Trophoblast cell (in vitro differentiated cells and primary cell): ENCODE results near the gene CCL22.
A peak's percentile ranks its signal among the peaks of the same experiment; 100 is the strongest.

Experiments used
- DNase-seq, 2 donors: peaks; one replicate each; pipeline ENCODE4 v3.0.0-alpha.2; 2016
- H2AFZ ChIP-seq: 2 replicates; pipeline ENCODE4 v1.6.1; 2013; ENCODE audit warnings: low read length, moderate library complexity, mild to moderate bottlenecking; ENCODE audit not compliant: insufficient read depth, poor library complexity
- H2AK5ac ChIP-seq: 2 replicates; pipeline ENCODE4 v1.6.1; 2013; ENCODE audit warnings: mild to moderate bottlenecking, low read length
- H2BK120ac ChIP-seq: 2 replicates; pipeline ENCODE4 v1.6.1; 2013; ENCODE audit warnings: low read length, mild to moderate bottlenecking, moderate library complexity; ENCODE audit not compliant: insufficient read depth, poor library complexity
- H2BK12ac ChIP-seq: 2 replicates; pipeline ENCODE4 v1.6.1; 2013; ENCODE audit warnings: mild to moderate bottlenecking, low read length, moderate library complexity
- H2BK5ac ChIP-seq: 2 replicates; pipeline ENCODE4 v1.6.1; 2013; ENCODE audit warnings: low read length, low read depth, moderate library complexity, mild to moderate bottlenecking; ENCODE audit not compliant: poor library complexity
- H3K14ac ChIP-seq: 2 replicates; pipeline ENCODE4 v1.6.1; 2013; ENCODE audit warnings: mild to moderate bottlenecking, low read length
- H3K18ac ChIP-seq: 2 replicates; pipeline ENCODE4 v1.6.1; 2013; ENCODE audit warnings: mild to moderate bottlenecking, low read length
- H3K23ac ChIP-seq: 2 replicates; pipeline ENCODE4 v1.6.1; 2013; ENCODE audit warnings: low read length
- H3K27ac ChIP-seq: 2 replicates; pipeline ENCODE4 v1.5.1; 2013; ENCODE audit warnings: low read depth, mild to moderate bottlenecking, inconsistent platforms, low read length, moderate library complexity
- H3K27me3 ChIP-seq: 2 replicates; pipeline ENCODE4 v1.6.1; 2013; ENCODE audit warnings: inconsistent platforms, mild to moderate bottlenecking, low read length, moderate library complexity; ENCODE audit not compliant: insufficient read depth
- H3K36me3 ChIP-seq, 2 experiments: 1 replicate in 1 of 2; 2 replicates in 1 of 2; pipeline ENCODE4 v1.6.1; 2013; ENCODE audit warnings: low read length in 2 of 2, mild to moderate bottlenecking in 2 of 2, moderate library complexity in 1 of 2; ENCODE audit not compliant: insufficient read depth in 2 of 2, control insufficient read depth in 1 of 2
- H3K4ac ChIP-seq: 2 replicates; pipeline ENCODE4 v1.6.1; 2013; ENCODE audit warnings: low read depth, mild to moderate bottlenecking, low read length, moderate library complexity
- H3K4me1 ChIP-seq, 2 experiments: 1 replicate in 1 of 2; 2 replicates in 1 of 2; pipeline ENCODE4 v1.6.1; 2013; ENCODE audit warnings: low read length in 2 of 2, mild to moderate bottlenecking in 2 of 2, moderate library complexity in 1 of 2; ENCODE audit not compliant: insufficient read depth in 2 of 2, control insufficient read depth in 1 of 2
- H3K4me2 ChIP-seq: 2 replicates; pipeline ENCODE4 v1.6.1; 2013; ENCODE audit warnings: inconsistent platforms, mild to moderate bottlenecking, low read length, moderate library complexity
- H3K4me3 ChIP-seq: 2 replicates; pipeline ENCODE4 v1.5.1; 2013; ENCODE audit warnings: mild to moderate bottlenecking, low read depth, low read length, inconsistent platforms
- H3K79me1 ChIP-seq: one replicate; pipeline ENCODE4 v1.6.1; 2013; ENCODE audit warnings: low read length
- H3K79me2 ChIP-seq: 2 replicates; pipeline ENCODE4 v1.6.1; 2013; ENCODE audit warnings: low read length, mild to moderate bottlenecking; ENCODE audit not compliant: control insufficient read depth, insufficient read depth, poor library complexity
- H3K9ac ChIP-seq: 2 replicates; pipeline ENCODE4 v1.6.1; 2013; ENCODE audit warnings: mild to moderate bottlenecking, low read length
- H3K9me3 ChIP-seq: 2 replicates; pipeline ENCODE4 v1.6.1; 2013; ENCODE audit warnings: low read depth, mild to moderate bottlenecking, control low read depth, inconsistent platforms, low read length; ENCODE audit not compliant: insufficient read depth
- H4K12ac ChIP-seq: 2 replicates; pipeline ENCODE4 v1.6.1; 2013; ENCODE audit warnings: low read depth, mild to moderate bottlenecking, low read length, moderate library complexity
- H4K8ac ChIP-seq: 2 replicates; pipeline ENCODE4 v1.6.1; 2013; ENCODE audit warnings: low read depth, mild to moderate bottlenecking, low read length, moderate library complexity
- H4K91ac ChIP-seq: one replicate; pipeline ENCODE4 v1.6.1; 2013; ENCODE audit warnings: low read depth, mild to moderate bottlenecking, low read length, moderate library complexity
- WGBS: extraction: QIAGEN DNeasy Blood & Tissue Kit; methylation state at CpG from one replicate; pipeline ENCODE4 v1.1.7; 2013; ENCODE audit warnings: missing lambda C conversion rate; ENCODE audit not compliant: insufficient read length, insufficient coverage; ENCODE audit errors: extremely low coverage; 5-methylcytosine and 5-hydroxymethylcytosine counted together

CCL22 gene

DNA sequence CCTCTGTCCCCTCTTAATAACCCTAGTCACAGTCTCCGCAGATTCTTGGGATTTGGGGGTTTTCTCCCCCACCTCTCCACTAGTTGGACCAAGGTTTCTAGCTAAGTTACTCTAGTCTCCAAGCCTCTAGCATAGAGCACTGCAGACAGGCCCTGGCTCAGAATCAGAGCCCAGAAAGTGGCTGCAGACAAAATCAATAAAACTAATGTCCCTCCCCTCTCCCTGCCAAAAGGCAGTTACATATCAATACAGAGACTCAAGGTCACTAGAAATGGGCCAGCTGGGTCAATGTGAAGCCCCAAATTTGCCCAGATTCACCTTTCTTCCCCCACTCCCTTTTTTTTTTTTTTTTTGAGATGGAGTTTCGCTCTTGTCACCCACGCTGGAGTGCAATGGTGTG, 5.6 kb downstream of the CCL22 start:
- Histone ChIP-seq H2BK12ac (no peak overlapping the region), H3K14ac (no peak overlapping the region), H3K4ac (no peak overlapping the region), H3K4me2 (no peak overlapping the region), H3K4me1 (no peaks in the 10 kb centered on the region), H2AK5ac (no peak overlapping the region), H4K12ac (no peak overlapping the region), H3K27ac (no peak overlapping the region), H2AFZ (no peak overlapping the region), H3K9me3 (peaks cover 3% of the 10 kb centered on the region), H3K79me1 (no peaks in the 10 kb centered on the region), H2BK5ac (no peak overlapping the region), H4K8ac (no peak overlapping the region), H3K23ac (no peak overlapping the region), H3K18ac (no peak overlapping the region), H3K9ac (no peak overlapping the region), H3K27me3 (no peaks in the 10 kb centered on the region), H2BK120ac (no peak overlapping the region), H3K79me2 (no peaks in the 10 kb centered on the region), H4K91ac (no peak overlapping the region), H3K4me3 (no peak overlapping the region), H3K36me3 (no peaks in the 10 kb centered on the region)
- no peak for DNase-seq
- no CpG with 5 or more reads among the region's 3 CpGs for WGBS

DNA sequence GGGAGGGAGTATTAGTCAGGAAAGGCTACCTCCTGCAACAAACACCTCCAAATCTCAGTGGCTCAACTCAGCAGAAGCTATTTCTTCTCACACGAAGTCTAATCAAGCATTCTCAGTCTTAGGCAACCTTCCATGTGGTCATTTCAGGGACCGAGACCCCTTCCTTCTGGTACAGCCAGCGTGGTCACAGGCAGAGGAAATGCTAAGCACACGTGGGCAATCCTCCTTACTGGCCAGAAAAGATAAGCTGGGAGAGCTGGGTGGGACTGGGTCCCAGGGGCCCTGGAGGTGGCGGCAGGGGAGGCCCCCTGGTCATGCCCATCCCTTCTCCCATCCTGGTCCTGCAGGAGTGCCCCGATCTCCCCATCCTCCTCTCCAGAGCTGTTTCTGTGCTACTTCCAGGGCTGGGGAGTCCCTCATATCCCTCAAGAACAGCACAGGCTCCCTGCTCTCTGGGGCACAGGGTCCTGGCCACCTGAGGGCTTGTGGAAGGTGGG, 8.0 kb downstream of the CCL22 start:
- H2BK12ac ChIP-seq = no peak overlapping the region
- H3K4me1 ChIP-seq = no peaks in the 10 kb centered on the region
- no peak overlapping the region for H2BK5ac ChIP-seq
- H3K4ac ChIP-seq = no peak overlapping the region
- H3K4me2 ChIP-seq = no peak overlapping the region
- H3K79me2 ChIP-seq = no peaks in the 10 kb centered on the region
- H2AFZ ChIP-seq = no peak overlapping the region
- H2BK120ac ChIP-seq = no peak overlapping the region
- WGBS = no CpG with 5 or more reads among the region's 6 CpGs
- H3K23ac ChIP-seq = no peak overlapping the region
- H4K8ac ChIP-seq = no peak overlapping the region
- H4K91ac ChIP-seq = no peak overlapping the region
- no peak overlapping the region for H3K18ac ChIP-seq
- H3K4me3 ChIP-seq = no peak overlapping the region
- no peaks in the 10 kb centered on the region for H3K9me3 ChIP-seq
- no peak overlapping the region for H3K9ac ChIP-seq
- no peak overlapping the region for H2AK5ac ChIP-seq
- no peak overlapping the region for H3K27ac ChIP-seq
- H3K36me3 ChIP-seq = no peaks in the 10 kb centered on the region
- no peaks in the 10 kb centered on the region for H3K27me3 ChIP-seq
- DNase-seq = no peak
- H3K79me1 ChIP-seq = no peaks in the 10 kb centered on the region
- H4K12ac ChIP-seq = no peak overlapping the region
- H3K14ac ChIP-seq = no peak overlapping the region

DNA sequence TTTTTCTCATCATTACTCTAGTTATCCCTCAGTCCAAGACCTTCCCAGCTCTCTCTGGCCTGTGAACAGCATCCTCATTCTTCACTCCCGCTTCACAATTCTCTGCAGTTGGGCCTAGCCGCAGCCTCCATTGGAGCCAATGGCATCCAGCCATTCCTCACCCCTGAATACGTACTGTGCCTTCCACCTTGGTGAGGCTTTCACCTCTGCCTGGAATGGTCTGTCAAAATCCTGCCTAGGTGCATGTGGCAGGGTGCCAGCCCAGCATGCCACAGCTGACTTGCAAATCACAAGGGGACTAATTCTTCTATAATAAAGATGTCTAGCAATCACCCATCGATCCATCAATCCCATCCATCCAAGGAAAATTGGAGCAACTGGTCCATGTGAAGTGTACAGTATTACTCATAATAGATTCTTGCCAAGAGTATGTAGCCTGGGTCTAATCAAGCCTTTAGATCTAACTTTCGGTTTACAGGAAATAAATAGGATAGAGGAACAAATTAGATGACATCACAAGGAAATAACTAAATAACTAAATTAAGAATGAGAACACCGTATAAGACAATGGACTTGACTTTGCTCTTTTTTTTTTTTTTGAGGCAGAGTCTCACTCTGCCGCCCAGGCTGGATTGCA, 8.7 kb downstream of the CCL22 start:
- no CpG with 5 or more reads among the region's 7 CpGs for WGBS
- Histone ChIP-seq H3K9ac (no peak overlapping the region), H2BK120ac (no peak overlapping the region), H4K12ac (no peak overlapping the region), H3K4me1 (peaks cover 4% of the 10 kb centered on the region in 2 experiments), H4K91ac (no peak overlapping the region), H3K23ac (no peak overlapping the region), H3K79me1 (peaks cover 2% of the 10 kb centered on the region), H2AK5ac (no peak overlapping the region), H3K9me3 (no peaks in the 10 kb centered on the region), H4K8ac (no peak overlapping the region), H3K4me2 (no peak overlapping the region), H2BK12ac (no peak overlapping the region), H3K27me3 (no peaks in the 10 kb centered on the region), H3K18ac (no peak overlapping the region), H3K4ac (no peak overlapping the region), H3K4me3 (no peak overlapping the region), H3K14ac (no peak overlapping the region), H3K36me3 (no peaks in the 10 kb centered on the region), H2AFZ (no peak overlapping the region), H3K79me2 (no peaks in the 10 kb centered on the region), H3K27ac (no peak overlapping the region), H2BK5ac (no peak overlapping the region)
- no peak for DNase-seq

DNA sequence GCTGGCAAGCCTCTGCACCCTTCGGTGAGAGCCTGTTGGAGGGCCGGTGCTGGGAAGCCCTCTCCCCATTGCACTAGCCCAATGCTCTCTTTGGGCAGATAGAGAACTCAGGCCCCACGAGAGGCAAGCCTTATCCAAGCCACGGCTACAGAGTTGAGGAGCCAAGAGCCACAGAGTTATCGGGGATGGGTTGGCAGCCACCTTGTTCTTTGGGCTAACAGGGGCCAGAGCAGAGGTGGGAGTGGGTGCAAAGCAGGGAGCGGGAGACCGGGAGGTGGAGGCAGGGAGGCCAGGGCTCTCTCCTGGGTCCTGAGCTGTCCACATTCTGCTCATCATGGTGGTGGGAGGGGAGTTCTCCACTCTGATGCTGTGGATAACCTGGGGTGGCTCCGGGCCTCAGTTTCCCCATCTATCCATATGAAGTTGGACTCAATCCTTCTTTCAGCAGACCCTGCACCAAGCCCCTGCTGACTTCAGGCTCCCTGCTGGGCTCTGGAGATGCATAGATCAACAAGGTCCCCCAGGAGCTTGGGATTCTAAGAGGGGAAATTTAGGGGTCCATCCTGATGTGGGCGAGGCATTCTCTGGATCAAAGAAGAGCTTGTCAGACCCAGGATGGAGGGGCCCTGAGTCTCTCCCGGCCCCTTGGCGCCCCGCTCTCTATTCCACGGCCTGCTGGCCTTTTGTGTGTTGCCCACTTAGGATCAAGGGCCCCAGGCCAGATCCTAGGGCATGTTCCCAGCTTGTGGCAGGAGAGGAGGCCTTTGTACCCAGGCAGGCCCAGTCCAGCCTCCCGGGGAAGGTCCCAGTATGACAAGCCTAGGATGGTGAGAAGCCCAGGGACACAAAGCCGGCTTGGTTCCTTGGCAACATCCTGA, 13.2 kb downstream of the CCL22 start:
- Histone ChIP-seq H3K4me2 (no peak overlapping the region), H3K18ac (no peak overlapping the region), H3K4me1 (peaks cover 21 to 25% of the 10 kb centered on the region in 2 experiments), H2AFZ (no peak overlapping the region), H3K27ac (no peak overlapping the region), H2BK12ac (no peak overlapping the region), H2BK5ac (no peak overlapping the region), H2AK5ac (no peak overlapping the region), H3K4me3 (no peak overlapping the region), H4K91ac (peak overlapping the region; percentile 37), H3K79me1 (peaks cover 8% of the 10 kb centered on the region), H4K12ac (no peak overlapping the region), H3K9me3 (no peaks in the 10 kb centered on the region), H3K27me3 (no peaks in the 10 kb centered on the region), H4K8ac (no peak overlapping the region), H3K4ac (no peak overlapping the region), H3K9ac (no peak overlapping the region), H3K79me2 (no peaks in the 10 kb centered on the region), H3K36me3 (no peaks in the 10 kb centered on the region), H3K14ac (no peak overlapping the region), H3K23ac (no peak overlapping the region), H2BK120ac (no peak overlapping the region)
- no CpG with 5 or more reads among the region's 15 CpGs for WGBS
- DNase-seq = no peak
